GM06990 (cell line): ENCODE measurements around the gene FBXL15.

Experiments
- DNase-seq: peaks from one replicate; pipeline ENCODE4 v3.0.0-alpha.2; 2011; ENCODE audit not compliant: insufficient read length; ENCODE audit errors: extremely low read depth
- H3K27me3 ChIP-seq: replicated peaks from 2 replicates; pipeline ENCODE4 v1.6.0; 2011; ENCODE audit warnings: low read length; ENCODE audit not compliant: control insufficient read depth, insufficient read depth
- H3K36me3 ChIP-seq: 2 replicates; pipeline ENCODE4 v1.5.1; 2011; ENCODE audit warnings: low read length; ENCODE audit not compliant: control insufficient read depth, insufficient read depth
- H3K4me3 ChIP-seq: replicated peaks from 2 replicates; pipeline ENCODE4 v1.5.1; 2011; ENCODE audit warnings: low read depth, mild to moderate bottlenecking, control low read depth, low read length
- CTCF ChIP-seq: IDR thresholded peaks from 2 replicates; pipeline ENCODE4 v1.5.1; 2011; ENCODE audit warnings: low read length, control low read depth, mild to moderate bottlenecking, inconsistent platforms; ENCODE audit not compliant: insufficient read depth, poor library complexity, severe bottlenecking

The FBXL15 gene

GRCh38 chr10:102470579-102471546 is 50.2 kb downstream of the FBXL15 start:
- Histone ChIP-seq H3K4me3 (no peak overlapping the region), H3K36me3 (no peaks in the 10 kb centered on the region; the same call in none of the 2 replicates), H3K27me3 (no peaks in the 10 kb centered on the region)
- no peak for TF ChIP-seq CTCF
- no peak for DNase-seq
